IPS-NIHi7 (cell line): ENCODE data around the gene PEPD.

Experiments used
- DNase-seq: peaks from one replicate; pipeline ENCODE4 v3.0.0; 2012; ENCODE audit warnings: mixed read lengths; ENCODE audit errors: extremely low spot score

The PEPD gene

DNA sequence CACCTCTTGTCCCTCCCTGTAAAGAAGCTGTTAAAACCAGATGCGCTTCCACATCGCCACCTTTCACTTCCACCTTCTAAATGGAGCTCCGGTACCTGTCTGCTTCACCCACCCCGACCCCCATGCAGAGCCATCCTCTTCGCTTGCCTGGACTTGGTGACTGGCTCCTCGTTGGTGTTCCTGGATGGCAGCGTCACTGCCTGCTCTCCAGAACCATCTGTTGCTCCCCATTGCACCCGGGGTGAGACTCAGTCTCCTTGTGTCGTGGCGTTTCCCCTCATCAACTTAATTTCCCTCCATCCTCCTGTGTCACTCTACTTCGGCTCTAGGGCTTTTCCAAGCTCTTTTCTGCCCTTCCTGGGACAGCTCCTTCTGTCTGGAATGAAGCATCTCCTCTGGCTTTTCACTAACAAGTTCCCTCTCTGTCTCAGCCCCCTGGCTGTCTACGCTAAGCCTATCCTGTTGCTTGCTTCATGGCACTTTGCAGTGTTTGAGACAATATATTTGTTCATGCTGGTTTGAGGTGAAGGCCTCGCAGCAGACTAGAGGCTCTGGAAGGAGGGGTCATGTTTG lies 137.8 kb downstream of the PEPD start:
- no peak for DNase-seq

DNA sequence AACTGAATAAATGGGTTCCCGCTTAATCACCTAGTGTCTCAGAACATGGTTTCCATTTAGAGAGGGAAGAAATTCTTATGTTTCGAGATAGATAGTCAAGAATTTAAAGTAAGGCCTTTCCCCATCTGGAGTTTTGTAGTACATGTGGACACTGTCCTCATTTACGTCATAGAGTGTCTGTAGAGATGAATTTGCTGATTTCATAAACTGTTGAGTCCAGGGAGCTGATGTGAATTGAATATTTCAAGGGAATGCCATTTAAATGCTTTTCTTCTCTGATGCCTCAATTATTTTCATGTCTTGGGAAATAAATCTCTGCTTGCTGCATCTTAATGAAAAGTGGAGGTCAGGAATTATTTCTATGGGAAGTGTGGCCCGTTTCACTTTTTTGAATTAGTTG lies 138.6 kb downstream of the PEPD start:
- DNase-seq = no peak

DNA sequence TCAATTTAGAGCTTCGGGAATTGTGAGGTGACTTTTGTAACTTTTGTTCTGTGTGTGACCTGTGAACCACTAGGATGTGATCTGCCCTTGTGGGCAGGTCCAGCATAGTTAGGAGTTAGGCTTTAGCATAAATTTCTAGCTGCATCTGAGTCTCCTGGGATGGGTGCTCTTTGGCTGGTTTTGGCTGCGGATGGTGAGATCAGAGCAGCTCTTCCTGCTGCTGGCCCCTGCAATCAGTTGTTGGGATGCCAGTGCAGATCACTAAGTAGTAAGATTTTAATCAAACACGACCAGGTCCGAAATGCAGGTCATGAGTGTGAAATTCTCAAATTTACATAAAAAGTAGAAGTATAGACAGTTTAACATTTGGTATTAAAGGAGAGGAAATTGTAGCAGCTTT lies 139.6 kb downstream of the PEPD start:
- no peak for DNase-seq

GRCh38 chr19:33381101-33381500 lies 140.5 kb downstream of the PEPD start:
- DNase-seq = no peak

- no peak for DNase-seq
Observed at GRCh38 chr19:33379151-33379829, 142.3 kb downstream of the PEPD start.

DNA sequence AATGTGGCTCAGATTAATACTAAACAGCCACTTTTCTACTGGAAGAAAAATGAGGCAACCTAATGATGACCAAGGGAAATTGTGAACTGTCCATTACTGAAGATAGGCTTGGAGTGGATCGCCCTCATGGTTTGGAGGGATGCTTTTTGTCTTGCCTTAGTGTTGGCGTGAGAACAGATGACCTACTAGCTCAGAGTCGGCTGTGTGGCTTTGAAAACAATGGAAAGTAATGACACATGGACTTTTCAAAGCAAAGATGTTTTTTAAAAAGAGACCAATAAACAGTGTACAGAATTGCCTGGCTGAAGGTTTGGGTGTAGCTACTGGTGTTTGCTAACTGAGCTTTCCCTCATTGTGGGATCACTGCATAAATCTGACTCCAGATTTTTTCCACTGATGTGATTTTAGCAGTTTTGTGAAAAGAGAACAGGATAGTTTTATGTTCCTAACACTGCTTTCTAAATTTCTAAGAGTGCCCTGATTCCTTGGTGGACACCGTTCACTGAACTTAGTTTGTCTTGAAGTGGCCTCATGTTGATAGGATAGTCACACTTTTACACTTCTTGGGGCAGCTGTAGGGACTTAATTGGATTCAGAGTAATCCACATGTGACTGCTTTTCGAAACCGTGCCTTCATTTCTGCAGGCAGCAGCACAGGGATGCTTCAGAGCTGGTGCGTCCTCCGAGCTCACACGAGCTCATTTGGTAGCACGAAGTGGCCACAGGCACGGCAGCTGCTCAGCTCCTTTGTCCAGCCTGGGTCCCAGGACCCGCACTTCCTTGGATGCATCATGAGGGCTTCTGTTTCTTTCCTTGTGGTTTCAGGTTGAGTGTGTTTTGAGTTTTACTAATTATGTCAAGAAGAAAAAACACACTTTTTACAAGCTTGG lies 143.8 kb downstream of the PEPD start:
- no peak for DNase-seq

DNA sequence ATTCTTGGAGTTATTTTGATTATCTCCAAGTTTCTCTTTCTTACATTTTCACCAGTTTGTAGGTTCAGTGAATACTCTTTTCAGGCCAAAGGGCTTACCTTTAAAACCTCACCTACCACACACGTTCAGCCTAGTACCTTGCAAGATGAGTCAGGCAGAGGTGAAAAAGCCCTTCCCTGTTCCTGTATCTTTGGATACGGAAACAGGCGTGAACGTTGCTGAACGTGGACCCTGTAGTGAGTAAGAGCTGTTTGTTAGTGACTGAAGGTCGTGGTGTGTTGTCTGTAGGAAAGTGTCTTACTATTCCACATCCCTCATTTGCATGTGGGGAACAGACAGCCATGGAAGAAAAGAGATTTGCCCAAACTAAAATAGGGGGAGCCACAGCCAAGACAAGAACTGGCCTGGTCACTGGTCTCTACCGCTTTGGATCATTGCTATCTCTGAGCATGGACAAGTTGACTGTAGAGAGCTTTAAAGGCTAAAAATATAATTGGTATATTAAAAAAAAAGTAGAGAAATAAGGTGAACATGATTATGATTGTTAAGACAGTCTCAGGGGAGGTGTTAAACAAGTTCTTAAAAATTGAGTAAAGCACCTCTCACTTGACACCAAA lies 144.5 kb downstream of the PEPD start:
- no peak for DNase-seq

- no peak for DNase-seq
Observed at GRCh38 chr19:33376423-33376822, 145.2 kb downstream of the PEPD start.

- DNase-seq = no peak
Observed at GRCh38 chr19:33375837-33376159, 145.8 kb downstream of the PEPD start.

GRCh38 chr19:33375156-33375836 lies 146.3 kb downstream of the PEPD start:
- DNase-seq = no peak

GRCh38 chr19:33374236-33374714 lies 147.3 kb downstream of the PEPD start:
- DNase-seq = no peak

- DNase-seq = peak; percentile 99
Observed at GRCh38 chr19:33373453-33374235, 147.9 kb downstream of the PEPD start, which contains the start of gene CEBPG. CEBPG (plus strand) TSS chr19:33373709; CDS start chr19:33379240, 5,531 bp downstream.

GRCh38 chr19:33370783-33371182 lies 150.8 kb downstream of the PEPD start:
- DNase-seq = no peak

- no peak for DNase-seq
Observed at GRCh38 chr19:33368074-33368864, 153.3 kb downstream of the PEPD start.

DNA sequence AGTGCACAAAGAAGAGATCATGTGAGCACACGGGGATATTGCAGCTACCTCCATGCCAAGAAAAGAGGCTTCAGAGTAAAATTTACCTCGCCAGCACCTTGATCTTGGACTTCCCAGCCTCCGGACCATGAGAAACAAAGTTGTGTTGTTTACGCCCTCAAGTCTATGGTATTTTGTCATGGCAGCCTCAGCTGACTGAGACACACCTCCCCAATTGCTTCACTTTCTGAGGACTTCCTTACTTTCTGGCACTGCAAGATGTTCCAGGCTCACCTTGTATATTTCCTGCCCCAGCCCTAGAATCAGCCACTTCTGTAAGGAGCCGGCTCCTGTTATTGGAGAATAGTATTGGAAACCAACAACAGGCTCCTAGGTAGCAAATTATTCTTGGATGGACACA lies 154.7 kb downstream of the PEPD start:
- DNase-seq = no peak

DNA sequence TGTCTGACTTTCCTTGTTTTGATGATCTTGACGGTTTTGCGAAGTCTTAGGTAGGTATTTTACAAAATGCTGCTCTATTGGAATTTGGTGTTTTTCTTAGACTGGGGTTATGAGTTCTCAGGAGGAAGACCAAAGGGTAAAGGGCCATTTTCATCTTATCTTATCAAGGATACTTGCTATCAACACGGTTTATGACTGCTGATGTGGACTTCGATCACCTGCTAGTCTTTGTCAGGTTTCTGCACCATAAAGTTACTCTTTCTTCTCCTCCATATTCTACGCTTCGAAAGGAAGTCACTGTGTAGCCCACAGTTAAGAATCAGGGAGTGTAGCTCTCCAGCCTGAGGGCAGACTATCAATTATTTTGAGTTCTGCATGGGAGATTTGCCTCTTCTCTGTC lies 155.5 kb downstream of the PEPD start:
- DNase-seq = no peak

DNA sequence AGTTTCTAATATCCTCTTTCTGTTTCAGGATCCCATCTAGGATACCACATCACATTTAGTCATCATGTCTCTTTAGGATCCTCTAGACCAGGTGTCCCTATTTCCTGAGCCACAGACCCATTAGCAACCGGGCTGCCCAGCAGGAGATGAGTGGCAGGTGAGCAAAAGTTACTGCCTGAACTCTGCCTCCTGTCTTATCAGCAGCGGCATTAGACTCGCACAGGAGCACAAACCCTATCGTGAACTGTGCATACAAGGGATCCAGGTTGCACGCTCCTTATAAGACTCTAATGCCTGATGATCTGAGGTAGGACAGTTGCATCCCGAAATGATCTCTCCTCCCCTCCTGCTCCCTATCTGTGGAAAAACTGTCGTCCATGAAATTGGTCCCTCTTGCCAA lies 155.9 kb downstream of the PEPD start:
- no peak for DNase-seq

DNA sequence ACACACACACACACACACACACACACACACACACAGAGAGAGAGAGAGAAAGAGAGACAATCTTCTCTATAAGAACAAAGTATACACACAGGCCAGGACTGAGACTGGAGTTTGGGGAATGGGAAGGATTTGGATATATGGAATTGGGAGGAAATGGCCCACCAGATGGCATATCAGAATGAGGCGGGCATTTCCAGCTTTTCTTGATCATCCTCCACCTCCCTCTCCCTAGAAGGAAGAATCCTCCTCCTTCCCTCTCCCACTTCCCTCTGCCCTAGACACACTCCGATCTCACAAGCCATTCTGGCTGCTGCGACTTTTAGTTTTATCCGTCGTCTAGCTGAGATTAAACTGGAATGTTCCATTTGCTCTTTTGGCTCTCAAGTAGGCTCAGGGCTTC lies 158.1 kb downstream of the PEPD start:
- DNase-seq = no peak

GRCh38 chr19:33362508-33363228 lies 158.9 kb downstream of the PEPD start:
- DNase-seq = no peak
